ENCODE measurements around the gene ITPR3. TPM values are rescaled to one million over a fixed set of nuclear protein-coding genes. Genes with fewer than 3 reads are reported as not detected.

Gene ITPR3
- total RNA-seq, 4 donors from 2014 or later = 161 to 265 (median 197) TPM

DNA sequence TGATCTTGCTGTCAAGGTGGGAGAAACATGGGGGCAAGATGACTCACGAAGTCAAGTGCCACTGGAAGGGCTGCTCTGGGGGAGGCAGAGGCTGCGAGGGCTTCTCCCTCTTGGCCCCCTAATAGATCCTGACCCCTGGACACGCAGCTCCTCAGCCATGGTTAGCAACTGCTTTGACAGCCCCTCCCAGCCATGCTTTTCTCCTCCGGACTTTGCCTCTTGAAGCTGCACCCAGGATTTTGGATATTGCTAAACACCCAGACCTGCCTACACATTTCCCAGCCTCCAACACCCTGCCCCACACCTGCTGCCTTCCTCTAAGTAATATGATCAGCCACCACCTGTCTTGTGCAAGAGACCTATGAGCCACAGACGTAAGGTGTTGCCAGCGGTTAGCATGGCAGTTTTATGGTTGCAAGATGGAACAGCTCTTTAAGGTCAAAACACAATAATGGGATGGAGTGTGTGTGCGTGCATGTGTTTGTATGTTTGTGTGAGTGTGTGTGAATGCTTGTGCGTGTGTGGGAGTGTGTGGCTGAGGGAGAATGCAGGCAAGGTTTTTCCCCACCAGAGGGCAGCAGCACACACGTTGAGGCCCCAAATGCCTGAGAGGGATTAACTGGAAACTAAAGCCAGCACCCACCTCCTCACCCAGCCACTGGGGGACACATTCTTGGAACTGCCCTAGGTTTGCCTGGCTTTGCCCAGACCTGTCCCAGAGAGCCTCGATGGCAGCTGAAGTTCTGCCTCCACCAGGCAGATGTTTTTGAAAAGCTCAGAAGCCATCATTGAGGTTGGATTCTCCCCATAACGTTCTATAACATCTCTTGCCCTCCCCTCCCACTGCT lies 123.1 kb downstream of the ITPR3 start:
- peak; percentile 54 to 91 for DNase-seq (ENCODE audit: low spot score in 2 of 2)
- intact Hi-C loops (cut with DNase I; ENCODE audit: low total_unique reads) = loop anchor here (10.0 kb wide), 1 partner anchor 411 kb away; no protein-coding TSS in a partner anchor

DNA sequence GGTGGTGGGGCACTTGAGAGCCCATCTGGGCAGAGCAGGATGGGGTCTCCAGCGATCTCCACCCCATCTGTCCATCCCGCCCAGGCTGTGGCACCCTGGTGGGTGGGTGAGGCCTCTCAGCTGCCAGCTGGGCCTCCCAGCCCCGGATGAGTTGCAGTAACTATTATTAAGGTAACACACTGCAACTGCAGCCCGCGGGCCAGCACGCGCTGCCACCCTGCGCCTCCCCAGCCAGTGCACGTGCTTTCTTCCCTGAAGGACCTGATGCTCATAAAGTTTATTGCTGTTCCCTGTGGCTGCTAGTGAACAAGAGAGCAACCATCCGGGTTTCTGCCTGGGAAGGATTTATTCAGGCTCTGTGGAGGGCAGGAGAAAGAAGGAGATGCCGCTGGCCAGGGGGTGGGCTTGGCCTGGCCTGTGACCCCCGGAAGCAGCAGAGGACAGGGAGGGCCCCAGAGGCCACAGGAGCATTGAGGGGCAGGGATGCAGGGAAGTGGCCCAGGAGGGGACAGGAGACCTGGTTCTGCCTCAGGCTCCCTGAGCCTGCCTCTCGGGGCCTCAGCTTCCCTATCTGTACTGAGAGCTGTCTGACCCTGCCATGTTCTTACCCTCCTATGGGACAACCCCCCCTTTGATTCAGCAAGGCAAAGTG lies 123.9 kb downstream of the ITPR3 start:
- H3K4me3 ChIP-seq (ENCODE audit: low read depth, poor library complexity, severe bottlenecking) = no peak overlapping the region
- intact Hi-C loops (cut with DNase I; ENCODE audit: low total_unique reads) = loop anchor here (10.0 kb wide), 1 partner anchor 410 kb away; no protein-coding TSS in a partner anchor
- no peak for TF ChIP-seq POLR2A (IDR thresholded peaks at IDR 0.05)
- TF ChIP-seq, protein P1, sequence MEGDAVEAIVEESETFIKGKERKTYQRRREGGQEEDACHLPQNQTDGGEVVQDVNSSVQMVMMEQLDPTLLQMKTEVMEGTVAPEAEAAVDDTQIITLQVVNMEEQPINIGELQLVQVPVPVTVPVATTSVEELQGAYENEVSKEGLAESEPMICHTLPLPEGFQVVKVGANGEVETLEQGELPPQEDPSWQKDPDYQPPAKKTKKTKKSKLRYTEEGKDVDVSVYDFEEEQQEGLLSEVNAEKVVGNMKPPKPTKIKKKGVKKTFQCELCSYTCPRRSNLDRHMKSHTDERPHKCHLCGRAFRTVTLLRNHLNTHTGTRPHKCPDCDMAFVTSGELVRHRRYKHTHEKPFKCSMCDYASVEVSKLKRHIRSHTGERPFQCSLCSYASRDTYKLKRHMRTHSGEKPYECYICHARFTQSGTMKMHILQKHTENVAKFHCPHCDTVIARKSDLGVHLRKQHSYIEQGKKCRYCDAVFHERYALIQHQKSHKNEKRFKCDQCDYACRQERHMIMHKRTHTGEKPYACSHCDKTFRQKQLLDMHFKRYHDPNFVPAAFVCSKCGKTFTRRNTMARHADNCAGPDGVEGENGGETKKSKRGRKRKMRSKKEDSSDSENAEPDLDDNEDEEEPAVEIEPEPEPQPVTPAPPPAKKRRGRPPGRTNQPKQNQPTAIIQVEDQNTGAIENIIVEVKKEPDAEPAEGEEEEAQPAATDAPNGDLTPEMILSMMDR (IDR thresholded peaks at IDR 0.05) = no peak
- 56% methylated on average over 12 to 13 of the region's 13 CpGs for WGBS, 2 donors
- no peak for DNase-seq (ENCODE audit: low spot score in 2 of 2)

More for the DNA sequence above, 123.1 kb downstream of the ITPR3 start:
- WGBS, 2 donors = 26 to 33% methylated on average over 10 to 11 of the region's 11 CpGs
- TF ChIP-seq, protein P1 (IDR thresholded peaks at IDR 0.05) = peak in 1 of 3 donors; percentile 80
- TF ChIP-seq POLR2A (IDR thresholded peaks at IDR 0.05) = no peak
- H3K4me3 ChIP-seq (ENCODE audit: low read depth, poor library complexity, severe bottlenecking) = no peak overlapping the region

DNA sequence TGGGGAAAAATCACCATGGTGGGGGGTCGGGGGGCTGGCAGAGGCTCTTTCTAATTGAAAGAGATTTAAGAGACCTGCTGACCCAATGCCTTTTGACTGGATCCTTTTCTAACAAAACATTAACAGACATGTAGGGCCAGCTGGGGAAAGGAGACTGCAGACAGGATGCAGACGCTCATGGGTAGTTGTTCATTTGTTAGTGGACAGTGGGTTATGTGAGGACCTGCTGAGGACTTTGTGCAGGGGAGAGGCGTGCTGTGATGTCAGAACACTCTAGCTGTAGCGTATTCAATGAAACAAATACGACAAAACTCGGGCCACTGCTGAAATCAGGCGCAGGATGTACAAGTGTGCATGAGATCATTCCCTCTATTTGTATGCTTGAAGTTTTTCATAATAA lies 124.4 kb downstream of the ITPR3 start:
- no peak overlapping the region for H3K4me3 ChIP-seq (ENCODE audit: low read depth, poor library complexity, severe bottlenecking)
- TF ChIP-seq, protein P1 (IDR thresholded peaks at IDR 0.05) = no peak
- no peak for TF ChIP-seq POLR2A (IDR thresholded peaks at IDR 0.05)

More for the DNA sequence above, 124.4 kb downstream of the ITPR3 start:
- intact Hi-C loops (cut with DNase I; ENCODE audit: low total_unique reads) = loop anchor here (10.0 kb wide), 1 partner anchor 409 kb away; no protein-coding TSS in a partner anchor
- 87 to 88% methylated on average over 7 of the region's 7 CpGs for WGBS, 2 donors
- DNase-seq (ENCODE audit: low spot score in 2 of 2) = no peak

MicroRNA genes within 50 kb of the gene (microRNA counts, 767-probe panel; counts per million panel counts)
- microRNA hsa-miR-3934 = 0 to 358 counts per million in 2 donors

Small RNAs within 50 kb of the gene (microRNA-seq; reads per million reads assigned to microRNA genes)
- 1.4 to 3.4 reads per million in 2 donors for gene MIR3934 (ENCODE audit: borderline number of aligned reads in 1 of 2, borderline replicate concordance in 2 of 2)

Other genes starting within 250 kb of the ITPR3 start
- 10 to 100 TPM in 1 of 4 donors, 1 to 10 TPM in 3; 4.1 to 14.6 (median 9.3) TPM for gene KIFC1, start 229.5 kb upstream of the ITPR3 start, total RNA-seq
- gene PHF1, start 210.3 kb upstream of the ITPR3 start, total RNA-seq = 10 to 100 TPM; 40.9 to 73.0 (median 64.8) TPM
- 100 to 1,000 TPM in 3 of 4 donors, 10 to 100 TPM in 1; 96.5 to 162 (median 153) TPM for gene CUTA, start 203.2 kb upstream of the ITPR3 start, total RNA-seq
- gene SYNGAP1, start 201.3 kb upstream of the ITPR3 start, total RNA-seq = 10 to 100 TPM in 2 of 4 donors, 1 to 10 TPM in 2; 7.5 to 21.1 (median 9.4) TPM
- gene ZBTB9, start 166.7 kb upstream of the ITPR3 start, total RNA-seq = 1 to 10 TPM; 4.0 to 5.4 (median 4.6) TPM
- gene BAK1, start 41.0 kb upstream of the ITPR3 start, total RNA-seq = 10 to 100 TPM; 19.7 to 26.6 (median 22.2) TPM
- 10 to 100 TPM in 2 of 4 donors, 1 to 10 TPM in 2; 8.5 to 20.4 (median 10.2) TPM for gene UQCC2, start 90.4 kb downstream of the ITPR3 start, total RNA-seq
- gene IP6K3, start 125.6 kb downstream of the ITPR3 start, total RNA-seq = under 1 TPM in 1 of 4 donors, not detected in 3; 0.45 TPM
- 10 to 100 TPM; 57.5 to 93.6 (median 68.1) TPM for gene LEMD2, start 167.8 kb downstream of the ITPR3 start, total RNA-seq
- gene MLN, start 182.7 kb downstream of the ITPR3 start, total RNA-seq = not detected

Data from lower leg skin (tissue), 4 donors.